Measurements from ENCODE around the gene SMPD2.

Gene SMPD2

DNA sequence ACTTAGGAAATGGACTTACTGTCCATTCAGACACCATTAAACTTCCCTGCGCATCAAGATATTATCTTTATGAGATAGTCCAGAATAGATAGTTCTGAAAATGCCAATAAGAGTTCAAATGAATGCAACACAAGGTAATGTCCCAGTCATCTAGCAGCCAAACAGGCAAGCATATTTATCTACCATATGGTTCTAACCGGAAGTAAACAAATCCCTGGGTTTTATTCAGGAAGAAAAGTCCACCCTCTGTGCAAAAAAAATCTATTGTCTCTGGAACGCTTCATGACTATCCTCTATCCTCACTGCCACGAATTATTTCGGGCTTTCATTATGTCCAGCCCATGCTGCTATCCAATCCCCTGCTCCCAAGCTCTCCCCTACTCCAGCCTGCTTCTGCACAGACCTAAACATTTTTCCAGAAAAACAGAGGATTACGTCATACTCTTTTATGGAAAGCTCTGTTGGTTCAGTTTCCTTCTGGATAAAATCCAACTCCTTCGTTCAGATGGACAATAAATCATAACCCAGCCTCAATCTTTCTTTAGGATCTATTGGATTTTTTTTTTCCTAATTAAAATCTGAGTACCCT lies 11.5 kb upstream of the SMPD2 start:
- POLR2A ChIA-PET: interaction anchor here (0.7 kb wide), 1 partner anchor 10 kb away, joined by 3 read pairs; no protein-coding TSS in a partner anchor
- Histone ChIP-seq H3K4me3 (ENCODE audit: low read depth, low read length) (no peak overlapping the region), H3K27ac (ENCODE audit: extremely low read depth, low read depth, low read length) (no peak overlapping the region), H3K9me3 (ENCODE audit: control insufficient read depth, insufficient read depth, low read depth, low read length) (no peaks in the 10 kb centered on the region), H3K4me1 (ENCODE audit: control insufficient read depth, insufficient read depth, low read length) (peaks cover 7% of the 10 kb centered on the region; the same call in 1 of the 2 replicates), H3K36me3 (ENCODE audit: control insufficient read depth in 2 of 2, insufficient read depth in 1 of 2, low read length in 2 of 2) (no peaks in the 10 kb centered on the region)
- CTCF ChIA-PET: interaction anchor here (0.6 to 2.1 kb wide), 6 partner anchors 13 to 891 kb away, joined by 3 to 5 read pairs (median 3); no protein-coding TSS in a partner anchor
- TF ChIP-seq ZNF792 (tag by site-specific recombination; IDR thresholded peaks at IDR 0.05) (no peak), ZNF394 (tag by site-specific recombination; IDR thresholded peaks at IDR 0.05; ENCODE audit: borderline replicate concordance) (no peak), ZNF366 (tag by site-specific recombination; conservative IDR thresholded peaks at IDR 0.05) (peak; percentile 57), PATZ1 (tag by site-specific recombination; IDR thresholded peaks at IDR 0.05) (no peak), ZNF549 (tag by site-specific recombination; IDR thresholded peaks at IDR 0.05) (no peak), FEZF1 (tag by site-specific recombination; IDR thresholded peaks at IDR 0.05) (no peak), GLIS2 (tag by site-specific recombination; IDR thresholded peaks at IDR 0.05) (no peak), ZFHX2 (tag by site-specific recombination; conservative IDR thresholded peaks at IDR 0.05) (no peak), PRDM6 (tag by site-specific recombination; IDR thresholded peaks at IDR 0.05) (peak; percentile 72), ZNF629 (tag by site-specific recombination; IDR thresholded peaks at IDR 0.05) (peak; percentile 87), ZNF626 (tag by site-specific recombination; IDR thresholded peaks at IDR 0.05) (no peak), ZNF169 (tag by site-specific recombination; IDR thresholded peaks at IDR 0.05) (no peak), ZNF670 (tag by site-specific recombination; IDR thresholded peaks at IDR 0.05; ENCODE audit: low read depth) (no peak), ZNF324 (tag by site-specific recombination; IDR thresholded peaks at IDR 0.05) (0 out of 2 replicates have a peak, but pooled peaks have one; percentile 43), ZNF335 (tag by site-specific recombination; conservative IDR thresholded peaks at IDR 0.05) (peak; percentile 33; the same call in 1 of the 2 replicates), ZNF624 (tag by site-specific recombination; IDR thresholded peaks at IDR 0.05) (no peak), PRDM10 (tag by site-specific recombination; IDR thresholded peaks at IDR 0.05) (peak; percentile 76), ZNF660 (tag by site-specific recombination; IDR thresholded peaks at IDR 0.05) (0 out of 2 replicates have a peak, but pooled peaks have one; percentile 37), MEIS1 (CRISPR knock-in tag; IDR thresholded peaks at IDR 0.05; ENCODE audit: borderline replicate concordance) (no peak), ZNF24 (tag by site-specific recombination; IDR thresholded peaks at IDR 0.05) (peak; percentile 69), ZNF488 (tag by site-specific recombination; IDR thresholded peaks at IDR 0.05) (no peak), ZBTB21 (tag by site-specific recombination; IDR thresholded peaks at IDR 0.05) (peak; percentile 68), OVOL3 (tag by site-specific recombination; IDR thresholded peaks at IDR 0.05) (no peak)
- TF ChIP-seq, protein P1, sequence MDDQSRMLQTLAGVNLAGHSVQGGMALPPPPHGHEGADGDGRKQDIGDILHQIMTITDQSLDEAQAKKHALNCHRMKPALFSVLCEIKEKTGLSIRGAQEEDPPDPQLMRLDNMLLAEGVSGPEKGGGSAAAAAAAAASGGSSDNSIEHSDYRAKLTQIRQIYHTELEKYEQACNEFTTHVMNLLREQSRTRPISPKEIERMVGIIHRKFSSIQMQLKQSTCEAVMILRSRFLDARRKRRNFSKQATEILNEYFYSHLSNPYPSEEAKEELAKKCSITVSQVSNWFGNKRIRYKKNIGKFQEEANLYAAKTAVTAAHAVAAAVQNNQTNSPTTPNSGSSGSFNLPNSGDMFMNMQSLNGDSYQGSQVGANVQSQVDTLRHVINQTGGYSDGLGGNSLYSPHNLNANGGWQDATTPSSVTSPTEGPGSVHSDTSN (CRISPR knock-in tag; IDR thresholded peaks at IDR 0.05): no peak
- TF ChIP-seq, protein P2, sequence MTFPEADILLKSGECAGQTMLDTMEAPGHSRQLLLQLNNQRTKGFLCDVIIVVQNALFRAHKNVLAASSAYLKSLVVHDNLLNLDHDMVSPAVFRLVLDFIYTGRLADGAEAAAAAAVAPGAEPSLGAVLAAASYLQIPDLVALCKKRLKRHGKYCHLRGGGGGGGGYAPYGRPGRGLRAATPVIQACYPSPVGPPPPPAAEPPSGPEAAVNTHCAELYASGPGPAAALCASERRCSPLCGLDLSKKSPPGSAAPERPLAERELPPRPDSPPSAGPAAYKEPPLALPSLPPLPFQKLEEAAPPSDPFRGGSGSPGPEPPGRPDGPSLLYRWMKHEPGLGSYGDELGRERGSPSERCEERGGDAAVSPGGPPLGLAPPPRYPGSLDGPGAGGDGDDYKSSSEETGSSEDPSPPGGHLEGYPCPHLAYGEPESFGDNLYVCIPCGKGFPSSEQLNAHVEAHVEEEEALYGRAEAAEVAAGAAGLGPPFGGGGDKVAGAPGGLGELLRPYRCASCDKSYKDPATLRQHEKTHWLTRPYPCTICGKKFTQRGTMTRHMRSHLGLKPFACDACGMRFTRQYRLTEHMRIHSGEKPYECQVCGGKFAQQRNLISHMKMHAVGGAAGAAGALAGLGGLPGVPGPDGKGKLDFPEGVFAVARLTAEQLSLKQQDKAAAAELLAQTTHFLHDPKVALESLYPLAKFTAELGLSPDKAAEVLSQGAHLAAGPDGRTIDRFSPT (tag by site-specific recombination; IDR thresholded peaks at IDR 0.05): no peak
- TF ChIP-seq, protein P3, sequence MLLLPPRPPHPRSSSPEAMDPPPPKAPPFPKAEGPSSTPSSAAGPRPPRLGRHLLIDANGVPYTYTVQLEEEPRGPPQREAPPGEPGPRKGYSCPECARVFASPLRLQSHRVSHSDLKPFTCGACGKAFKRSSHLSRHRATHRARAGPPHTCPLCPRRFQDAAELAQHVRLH (tag by site-specific recombination; IDR thresholded peaks at IDR 0.05): no peak

Data from HEK293 (cell line).